Tibial nerve (tissue), 4 donors: ENCODE results near the gene LILRB2.

Source experiments
- CTCF ChIP-seq, 5 experiments: fragments of 200-600 bp in 3 of 5; fragments of 450-650 bp in 2 of 5; sonication (generic) in 3 of 5; IDR thresholded peaks; one replicate each; pipeline ENCODE4 v1.5.1; 2016 to 2019; ENCODE audit warnings: antibody characterized with exemption in 5 of 5, mild to moderate bottlenecking in 3 of 5, moderate library complexity in 2 of 5
- EP300 ChIP-seq, 2 donors: sonication (generic); formaldehyde crosslinking; IDR thresholded peaks; one replicate each; pipeline ENCODE4 v1.6.1; 2017; ENCODE audit warnings: antibody characterized with exemption in 2 of 2, mild to moderate bottlenecking in 1 of 2

DNA sequence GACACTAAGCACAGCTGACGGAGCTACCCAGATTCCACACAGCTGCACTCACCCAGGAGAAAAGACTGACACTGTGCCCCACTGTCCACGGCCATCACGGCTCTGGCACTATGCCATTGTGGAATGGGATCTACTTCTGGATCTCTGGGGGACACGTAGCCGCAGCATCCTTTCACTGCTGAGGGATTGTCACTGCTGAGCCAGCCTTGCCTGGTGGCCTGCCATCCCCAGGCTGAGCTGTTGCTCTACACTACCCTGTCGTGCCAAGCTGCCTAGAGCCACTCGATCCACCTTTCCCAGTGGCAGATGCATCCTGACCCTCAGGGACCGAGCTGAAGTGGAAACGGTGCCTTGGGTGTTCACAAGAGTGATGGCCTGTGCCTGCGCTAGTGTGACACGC, 18.8 kb downstream of the LILRB2 start:
- TF ChIP-seq EP300 (IDR thresholded peaks at IDR 0.05) (no peak), CTCF (IDR thresholded peaks at IDR 0.05) (no peak)
